MM.1S (cell line): Measurements from ENCODE around the gene FBXW11.

Experiments used
- DNase-seq: peaks from one replicate; pipeline ENCODE4 v3.0.0-alpha.2; 2015
- H2AFZ ChIP-seq: fragments of 300-600 bp; sonication (generic); 2 replicates; pipeline ENCODE4 v1.6.0; 2016; ENCODE audit warnings: antibody characterized with exemption, low read length
- H3F3A ChIP-seq: fragments of 300-600 bp; sonication (generic); 2 replicates; pipeline ENCODE4 v1.6.1; 2016; ENCODE audit warnings: mild to moderate bottlenecking, antibody characterized with exemption, low read length, moderate library complexity, mixed read lengths; ENCODE audit not compliant: insufficient read depth
- H3K27ac ChIP-seq: fragments of 300-600 bp; sonication (generic); 2 replicates; pipeline ENCODE4 v1.5.1; 2016; ENCODE audit warnings: mild to moderate bottlenecking, low read length
- H3K27me3 ChIP-seq: fragments of 300-600 bp; sonication (generic); replicated peaks from 2 replicates; pipeline ENCODE4 v1.6.0; 2016; ENCODE audit warnings: low read length; ENCODE audit not compliant: insufficient read depth
- H3K36me3 ChIP-seq: fragments of 300-600 bp; sonication (generic); replicated peaks from 2 replicates; pipeline ENCODE4 v1.6.1; 2016; ENCODE audit warnings: mild to moderate bottlenecking, low read length, mixed read lengths; ENCODE audit not compliant: insufficient read depth
- H3K4me1 ChIP-seq: fragments of 300-600 bp; sonication (generic); 2 replicates; pipeline ENCODE4 v1.6.1; 2016; ENCODE audit warnings: low read length, mixed read lengths
- H3K4me2 ChIP-seq: fragments of 300-600 bp; sonication (generic); 2 replicates; pipeline ENCODE4 v1.6.0; 2016; ENCODE audit warnings: low read depth, low read length
- H3K4me3 ChIP-seq: fragments of 300-600 bp; sonication (generic); 2 replicates; pipeline ENCODE4 v1.5.1; 2016; ENCODE audit warnings: low read length, mixed read lengths
- H3K79me2 ChIP-seq: fragments of 300-600 bp; sonication (generic); 2 replicates; pipeline ENCODE4 v1.6.1; 2016; ENCODE audit warnings: mixed run types, low read length, mixed read lengths
- H3K9ac ChIP-seq: fragments of 300-600 bp; sonication (generic); 2 replicates; pipeline ENCODE4 v1.6.1; 2016; ENCODE audit warnings: low read length, mixed read lengths
- H3K9me2 ChIP-seq: fragments of 300-600 bp; sonication (generic); replicated peaks from 2 replicates; pipeline ENCODE4 v1.6.1; 2016; ENCODE audit warnings: mild to moderate bottlenecking, low read length, mixed read lengths; ENCODE audit not compliant: insufficient read depth
- H3K9me3 ChIP-seq: fragments of 300-600 bp; sonication (generic); replicated peaks from 2 replicates; pipeline ENCODE4 v1.6.1; 2016; ENCODE audit warnings: mild to moderate bottlenecking, low read length, mixed read lengths; ENCODE audit not compliant: insufficient read depth
- H4K20me1 ChIP-seq: fragments of 300-600 bp; sonication (generic); 2 replicates; pipeline ENCODE4 v1.6.1; 2016; ENCODE audit warnings: mild to moderate bottlenecking, low read length, moderate library complexity, mixed read lengths; ENCODE audit not compliant: insufficient read depth
- EZH2 ChIP-seq: fragments of 300-600 bp; sonication (generic); optimal IDR thresholded peaks from 2 replicates; pipeline ENCODE3; 2017; ENCODE audit warnings: low read depth, mild to moderate bottlenecking, antibody characterized with exemption, low read length, mixed read lengths
- EZH2phosphoT487 ChIP-seq: fragments of 300-600 bp; sonication (generic); IDR thresholded peaks from 2 replicates; pipeline ENCODE4 v1.6.1; 2018; ENCODE audit warnings: antibody characterized with exemption, low read length
- TF ChIP-seq, protein P1 (sequence below): fragments of 300-600 bp; sonication (generic); IDR thresholded peaks from 2 replicates; pipeline ENCODE4 v1.5.1; 2016; ENCODE audit warnings: antibody characterized with exemption, low read length, mixed read lengths

The FBXW11 gene

DNA sequence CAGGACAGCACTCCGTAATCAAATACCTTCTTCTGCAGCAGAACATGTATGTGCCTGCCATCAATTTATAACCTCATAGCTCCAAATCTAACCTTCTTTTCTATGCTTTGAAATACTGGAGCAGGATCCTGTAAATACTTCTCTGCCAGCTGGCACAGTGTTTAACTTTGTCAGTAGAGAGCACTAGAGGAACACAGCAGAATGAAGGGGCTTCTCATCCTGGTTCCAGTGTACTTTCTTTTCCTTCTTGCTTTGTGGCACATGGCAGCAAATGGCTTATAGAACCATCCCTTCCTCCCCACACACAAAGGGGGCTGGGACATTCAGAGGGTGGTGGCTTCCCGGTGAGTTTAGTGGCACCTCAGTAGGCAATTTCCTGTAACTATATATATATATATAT lies 3.8 kb upstream of the FBXW11 start:
- Histone ChIP-seq H3K9me3 (no peaks in the 10 kb centered on the region), H3F3A (peaks cover 9% of the 10 kb centered on the region), H3K4me1 (no peaks in the 10 kb centered on the region; the same call in 1 of the 2 replicates), H3K9me2 (no peaks in the 10 kb centered on the region), H3K27me3 (no peaks in the 10 kb centered on the region), H3K9ac (no peak overlapping the region), H2AFZ (no peak overlapping the region), H3K79me2 (peaks cover 20% of the 10 kb centered on the region), H3K36me3 (no peaks in the 10 kb centered on the region), H4K20me1 (no peaks in the 10 kb centered on the region), H3K4me3 (no peak overlapping the region), H3K4me2 (no peak overlapping the region), H3K27ac (no peak overlapping the region)
- DNase-seq = no peak
- TF ChIP-seq EZH2 = no peak
- TF ChIP-seq, protein P1, sequence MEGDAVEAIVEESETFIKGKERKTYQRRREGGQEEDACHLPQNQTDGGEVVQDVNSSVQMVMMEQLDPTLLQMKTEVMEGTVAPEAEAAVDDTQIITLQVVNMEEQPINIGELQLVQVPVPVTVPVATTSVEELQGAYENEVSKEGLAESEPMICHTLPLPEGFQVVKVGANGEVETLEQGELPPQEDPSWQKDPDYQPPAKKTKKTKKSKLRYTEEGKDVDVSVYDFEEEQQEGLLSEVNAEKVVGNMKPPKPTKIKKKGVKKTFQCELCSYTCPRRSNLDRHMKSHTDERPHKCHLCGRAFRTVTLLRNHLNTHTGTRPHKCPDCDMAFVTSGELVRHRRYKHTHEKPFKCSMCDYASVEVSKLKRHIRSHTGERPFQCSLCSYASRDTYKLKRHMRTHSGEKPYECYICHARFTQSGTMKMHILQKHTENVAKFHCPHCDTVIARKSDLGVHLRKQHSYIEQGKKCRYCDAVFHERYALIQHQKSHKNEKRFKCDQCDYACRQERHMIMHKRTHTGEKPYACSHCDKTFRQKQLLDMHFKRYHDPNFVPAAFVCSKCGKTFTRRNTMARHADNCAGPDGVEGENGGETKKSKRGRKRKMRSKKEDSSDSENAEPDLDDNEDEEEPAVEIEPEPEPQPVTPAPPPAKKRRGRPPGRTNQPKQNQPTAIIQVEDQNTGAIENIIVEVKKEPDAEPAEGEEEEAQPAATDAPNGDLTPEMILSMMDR = no peak
- no peak for TF ChIP-seq EZH2phosphoT487

DNA sequence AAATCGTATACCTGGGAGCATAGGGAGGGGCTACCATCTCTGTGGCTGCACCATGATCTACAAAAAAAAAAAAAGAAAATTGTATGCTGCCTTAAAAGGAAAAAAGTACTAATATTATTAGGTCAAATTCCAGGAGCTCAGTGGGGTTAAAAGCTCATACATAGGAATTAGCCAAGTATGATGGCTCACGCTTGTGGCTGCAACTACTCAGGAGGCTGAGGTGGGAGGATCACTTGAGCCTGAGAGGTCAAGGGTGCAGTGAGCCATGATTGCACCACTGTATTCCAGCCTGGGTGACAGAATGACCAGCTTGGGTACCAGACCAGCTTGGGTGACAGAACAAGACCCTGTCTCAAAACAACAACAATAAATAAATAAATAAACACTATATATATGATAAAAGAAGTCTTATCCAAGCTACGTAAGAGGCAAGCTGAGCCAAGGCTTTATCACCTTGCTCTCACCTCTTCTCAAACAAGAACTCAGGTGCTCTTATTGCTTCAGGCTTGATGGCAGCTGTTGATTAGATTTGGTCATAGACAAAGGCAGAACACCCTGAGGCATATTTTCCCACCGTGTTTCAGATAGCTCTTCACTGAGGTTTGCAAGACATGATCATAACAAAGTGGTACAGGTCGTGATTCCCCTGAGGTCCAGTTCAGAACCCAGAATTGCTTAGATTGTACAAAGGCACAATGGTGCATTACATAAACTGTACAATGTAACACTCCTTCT lies 3.3 kb upstream of the FBXW11 start:
- H3K4me2 ChIP-seq = no peak overlapping the region
- DNase-seq = no peak
- H3K4me3 ChIP-seq = no peak overlapping the region
- no peaks in the 10 kb centered on the region for H3K9me3 ChIP-seq
- no peaks in the 10 kb centered on the region for H3K36me3 ChIP-seq
- no peaks in the 10 kb centered on the region for H3K9me2 ChIP-seq
- H3K4me1 ChIP-seq = no peaks in the 10 kb centered on the region; the same call in 1 of the 2 replicates
- H3F3A ChIP-seq = peaks cover 9% of the 10 kb centered on the region
- no peak overlapping the region for H3K9ac ChIP-seq
- no peak overlapping the region for H2AFZ ChIP-seq
- peaks cover 26% of the 10 kb centered on the region for H3K79me2 ChIP-seq
- TF ChIP-seq EZH2phosphoT487 (no peak), EZH2 (no peak)
- TF ChIP-seq, protein P1 = no peak
- no peaks in the 10 kb centered on the region for H4K20me1 ChIP-seq
- no peaks in the 10 kb centered on the region for H3K27me3 ChIP-seq
- H3K27ac ChIP-seq = no peak overlapping the region

DNA sequence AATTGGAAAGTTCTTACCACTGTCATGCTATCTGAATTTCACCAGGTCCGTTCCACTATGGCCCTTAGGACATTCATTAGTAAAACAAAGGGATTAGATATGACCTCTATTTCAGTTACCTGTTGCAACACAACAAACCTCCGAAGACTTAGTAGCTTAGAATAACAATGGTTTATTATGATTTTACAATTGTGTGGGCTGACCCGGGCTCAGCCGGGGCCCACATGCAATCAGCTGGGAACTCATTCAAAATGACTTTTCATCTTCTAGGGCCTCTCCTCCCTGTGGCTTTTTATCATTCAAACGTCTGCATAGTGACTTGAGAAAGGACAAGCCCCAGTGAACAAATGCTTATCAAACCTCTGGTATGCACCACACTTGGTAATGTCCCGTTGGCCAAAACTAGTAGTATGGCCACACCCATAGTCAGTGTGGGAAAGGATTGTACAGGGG lies 2.3 kb upstream of the FBXW11 start:
- no peak overlapping the region for H3K9ac ChIP-seq
- peaks cover 36% of the 10 kb centered on the region for H3K79me2 ChIP-seq
- no peaks in the 10 kb centered on the region for H3K27me3 ChIP-seq
- no peak for DNase-seq
- H2AFZ ChIP-seq = no peak overlapping the region
- no peaks in the 10 kb centered on the region for H4K20me1 ChIP-seq
- peaks cover 13% of the 10 kb centered on the region for H3F3A ChIP-seq
- H3K4me2 ChIP-seq = no peak overlapping the region
- no peak overlapping the region for H3K27ac ChIP-seq
- no peaks in the 10 kb centered on the region for H3K9me2 ChIP-seq
- TF ChIP-seq, protein P1 = no peak
- TF ChIP-seq EZH2phosphoT487 (no peak), EZH2 (no peak)
- H3K9me3 ChIP-seq = no peaks in the 10 kb centered on the region
- no peaks in the 10 kb centered on the region for H3K36me3 ChIP-seq
- H3K4me1 ChIP-seq = peaks cover 9% of the 10 kb centered on the region
- H3K4me3 ChIP-seq = no peak overlapping the region
